ENCODE results near the gene CREBBP. TPM values are rescaled to one million over a fixed set of nuclear protein-coding genes. Genes with fewer than 3 reads are reported as not detected.

Gene CREBBP
- total RNA-seq, 1 experiment from 2014 or later = 11.3 TPM

DNA sequence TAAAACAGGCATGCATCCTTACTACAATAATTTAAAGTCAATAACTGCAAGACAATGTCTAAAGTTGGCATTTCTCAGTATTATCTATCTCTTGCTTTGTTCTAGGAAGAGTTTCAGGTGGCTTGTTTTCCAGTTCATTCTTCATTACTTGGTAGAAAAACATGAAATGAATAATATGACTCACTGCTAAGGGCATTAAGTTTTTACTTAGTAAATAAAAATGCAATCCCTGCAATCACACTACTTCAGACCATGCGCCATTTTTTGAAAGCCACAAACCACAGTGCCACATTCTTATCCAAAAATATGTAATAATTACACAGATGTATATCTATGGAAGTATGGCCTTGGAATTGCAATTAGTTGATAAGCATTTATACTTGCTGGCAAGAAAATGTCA lies 55.4 kb downstream of the CREBBP start:
- peak; percentile 59 for DNase-seq (ENCODE audit: low read depth)

DNA sequence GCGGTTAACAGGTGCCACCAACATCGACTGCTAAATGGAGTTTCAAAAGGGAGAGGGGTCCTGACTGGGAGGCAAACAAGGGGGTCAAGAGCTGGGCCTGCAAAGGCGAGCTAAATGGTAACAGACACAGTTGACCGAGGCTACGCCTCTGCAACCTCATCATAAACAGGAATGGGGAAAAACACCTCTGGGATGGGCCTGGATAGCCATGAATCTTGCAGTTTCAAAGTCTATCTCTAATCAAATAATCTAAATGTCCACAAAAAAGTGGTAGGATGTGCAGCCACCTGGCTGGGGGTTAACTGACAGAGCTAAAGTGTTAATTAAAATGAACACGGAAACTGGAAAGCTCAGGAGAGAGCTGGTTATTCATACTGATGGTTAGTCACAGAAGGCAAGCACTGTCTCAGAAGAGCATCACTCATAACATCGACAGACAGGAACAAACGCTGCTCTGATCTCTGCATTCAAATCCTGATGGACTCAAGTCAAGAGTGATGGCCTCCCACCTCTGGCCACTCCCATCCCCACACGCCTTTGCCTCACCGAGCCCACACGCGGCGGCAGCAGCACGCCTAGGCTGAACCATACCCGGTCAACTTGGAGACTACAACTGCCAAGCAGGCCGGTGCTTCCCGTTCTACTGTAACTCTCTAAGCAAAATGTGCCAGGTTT lies 56.3 kb downstream of the CREBBP start:
- DNase-seq (ENCODE audit: low read depth) = peak; percentile 38

DNA sequence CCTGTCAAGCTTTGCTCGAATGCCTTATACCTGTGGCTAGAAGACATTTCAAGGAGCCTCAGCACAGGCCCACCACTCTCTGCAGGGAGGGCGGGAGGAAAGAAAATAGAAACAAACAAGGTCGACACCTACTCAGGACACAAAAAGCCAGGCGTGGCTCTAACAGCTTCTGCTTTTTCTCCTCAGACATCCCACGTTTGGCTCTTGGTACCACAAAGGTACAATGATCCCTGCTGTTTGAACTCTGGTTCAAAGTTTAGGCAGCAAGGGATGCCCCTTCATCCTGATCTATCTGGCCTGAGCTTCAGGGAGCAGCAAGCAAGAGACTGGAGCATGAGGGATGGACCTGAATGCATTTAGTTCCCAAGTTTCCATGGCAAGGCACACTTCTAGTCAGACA lies 57.1 kb downstream of the CREBBP start:
- DNase-seq (ENCODE audit: low read depth) = no peak

DNA sequence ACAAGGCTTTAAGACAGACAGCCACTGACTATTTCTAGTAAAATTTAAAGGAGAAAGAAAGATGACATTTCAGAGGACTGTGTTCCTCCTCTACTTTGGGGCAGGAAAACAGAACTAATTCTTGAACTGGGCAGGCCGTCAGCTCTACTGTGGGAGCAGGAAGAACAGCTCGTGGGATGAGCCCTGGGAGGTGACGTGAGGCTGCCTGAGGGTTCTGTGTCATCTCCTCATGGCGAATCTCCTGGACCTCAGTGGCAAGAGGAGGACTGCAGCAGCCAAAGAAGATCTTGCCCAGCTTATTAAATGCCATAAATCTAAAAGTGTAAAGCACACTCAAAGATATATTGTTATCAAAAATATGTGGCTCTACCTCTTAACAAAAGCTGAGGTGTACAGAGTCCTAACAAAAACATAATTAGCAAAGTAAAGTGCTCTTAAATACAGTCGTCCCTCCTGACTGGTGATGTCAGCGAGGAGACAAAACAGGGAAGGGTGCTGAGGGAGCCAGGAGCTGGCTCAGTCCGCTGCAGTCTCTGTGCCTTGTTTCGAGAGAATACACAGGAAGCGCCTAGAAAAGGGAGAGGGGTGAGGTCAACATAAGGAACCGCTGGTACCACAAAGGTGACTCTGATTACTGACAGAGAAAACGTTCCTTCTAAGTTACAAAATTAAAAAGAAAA lies 58.0 kb downstream of the CREBBP start:
- no peak for DNase-seq (ENCODE audit: low read depth)

DNA sequence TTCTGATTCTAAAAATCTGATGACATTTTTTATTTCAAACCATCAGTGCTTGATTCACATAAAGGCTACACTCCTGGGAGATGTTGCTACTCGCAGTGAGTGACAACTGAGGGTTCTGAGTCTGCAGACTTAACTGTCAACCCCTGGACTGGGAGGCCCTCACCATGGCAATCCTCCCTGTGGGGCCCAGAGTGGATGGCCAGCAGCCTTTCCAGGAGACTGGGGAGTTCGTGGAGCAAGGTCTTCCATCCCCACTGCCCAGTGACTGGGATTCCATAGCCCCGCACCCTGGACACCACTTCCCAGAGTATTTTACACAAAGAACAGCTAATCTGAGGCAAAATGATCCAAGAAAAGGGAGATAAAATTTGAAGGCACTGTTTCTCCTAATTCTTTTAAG lies 59.3 kb downstream of the CREBBP start:
- no peak for DNase-seq (ENCODE audit: low read depth)

DNA sequence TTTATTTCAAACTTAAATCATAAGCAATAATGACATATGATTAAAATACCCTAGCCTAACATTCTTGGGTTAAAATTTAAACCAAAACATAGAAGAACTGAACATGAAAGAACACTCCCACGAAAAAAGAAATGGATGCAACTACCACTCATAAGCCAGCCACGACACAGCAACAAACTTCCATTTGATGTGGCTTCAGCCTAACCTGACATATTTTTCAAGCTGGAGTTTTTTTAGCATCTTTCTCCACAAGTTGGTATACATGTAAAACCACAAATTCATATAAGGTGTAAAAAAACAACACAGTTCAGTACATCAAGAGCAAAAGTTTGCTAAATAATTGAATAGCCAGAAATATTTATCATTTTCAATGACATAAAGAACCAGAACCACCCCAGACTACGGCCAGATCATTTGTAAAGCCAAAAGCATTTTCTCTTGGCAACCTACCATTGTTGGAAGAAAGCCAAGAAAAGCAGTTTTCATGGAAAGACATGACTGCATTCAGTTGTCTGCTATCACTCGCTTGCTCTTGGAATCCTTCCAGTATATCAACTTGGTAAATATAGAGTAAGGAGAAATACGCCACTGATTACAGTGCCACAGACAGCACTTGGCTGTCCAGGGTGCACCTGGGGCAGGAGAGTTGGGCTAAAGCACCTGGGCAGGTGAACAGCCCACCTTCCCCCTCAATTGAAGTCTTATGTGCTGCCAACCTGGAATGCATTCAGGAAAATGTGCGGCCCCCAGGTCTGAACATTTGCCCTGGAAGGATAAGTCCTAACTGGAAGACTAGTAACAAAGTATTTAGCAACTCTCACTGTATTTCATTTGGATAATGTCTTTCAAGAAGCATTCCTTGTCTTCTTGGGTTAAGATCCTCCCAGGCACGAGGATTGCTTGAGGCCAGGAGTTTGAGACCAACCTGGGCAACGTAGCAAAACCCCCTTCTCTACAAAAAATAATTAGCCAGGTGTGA lies 60.5 kb downstream of the CREBBP start:
- DNase-seq (ENCODE audit: low read depth) = peak; percentile 93

DNA sequence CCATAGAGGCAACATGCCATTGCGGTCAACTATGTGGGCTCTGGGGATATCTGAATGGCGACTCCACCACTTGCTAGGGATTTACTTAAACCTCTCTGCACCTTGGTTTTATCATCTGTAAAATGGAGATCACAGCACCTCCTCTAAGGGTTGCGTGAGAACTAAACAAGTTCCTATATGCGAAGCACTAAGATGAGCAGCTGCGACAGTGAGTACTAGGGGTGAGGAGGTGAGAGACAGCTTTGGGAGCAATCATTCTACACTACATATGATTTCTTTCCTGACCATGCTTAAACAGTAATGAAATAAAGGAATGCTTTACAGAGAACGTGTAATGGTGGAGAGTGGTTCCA lies 61.4 kb downstream of the CREBBP start:
- DNase-seq (ENCODE audit: low read depth) = no peak

DNA sequence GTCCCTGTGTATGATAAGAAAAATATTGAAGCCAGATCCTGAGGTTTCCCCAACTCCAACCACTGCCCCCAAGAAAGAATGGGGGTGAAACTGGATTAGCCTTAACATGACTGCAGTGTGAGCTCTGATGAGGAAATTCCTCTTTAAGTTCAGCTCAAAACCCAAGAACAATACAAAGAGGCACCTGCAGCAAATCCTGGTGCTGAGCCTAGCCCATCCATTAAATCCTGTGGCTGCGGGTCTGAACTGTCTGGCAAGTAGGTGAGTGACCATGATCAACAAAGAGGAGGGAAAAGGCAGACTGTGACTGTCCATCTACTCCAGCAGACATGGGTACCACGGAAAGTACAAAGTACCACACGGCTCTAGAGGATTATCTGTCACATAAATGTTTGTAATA lies 64.2 kb downstream of the CREBBP start:
- DNase-seq (ENCODE audit: low read depth) = no peak

DNA sequence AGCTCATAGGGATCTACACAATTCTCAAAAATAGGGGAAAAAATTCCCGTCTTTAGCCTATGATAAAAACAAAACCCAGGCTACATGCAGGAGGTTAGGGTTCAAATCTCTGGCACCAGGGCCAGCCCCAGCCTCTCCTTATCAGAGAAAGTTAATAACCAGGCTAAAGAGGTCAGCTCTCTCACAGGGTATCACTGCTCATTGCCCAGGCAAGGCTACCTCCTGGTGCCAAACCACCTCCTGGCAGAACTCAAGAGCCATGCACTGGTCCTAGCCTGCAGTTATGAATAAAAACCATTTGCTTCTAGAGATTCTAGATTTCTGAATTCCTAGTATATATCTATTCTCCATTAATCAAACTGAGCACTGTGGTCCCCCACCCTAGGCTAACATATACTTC lies 65.8 kb downstream of the CREBBP start:
- DNase-seq (ENCODE audit: low read depth) = no peak

DNA sequence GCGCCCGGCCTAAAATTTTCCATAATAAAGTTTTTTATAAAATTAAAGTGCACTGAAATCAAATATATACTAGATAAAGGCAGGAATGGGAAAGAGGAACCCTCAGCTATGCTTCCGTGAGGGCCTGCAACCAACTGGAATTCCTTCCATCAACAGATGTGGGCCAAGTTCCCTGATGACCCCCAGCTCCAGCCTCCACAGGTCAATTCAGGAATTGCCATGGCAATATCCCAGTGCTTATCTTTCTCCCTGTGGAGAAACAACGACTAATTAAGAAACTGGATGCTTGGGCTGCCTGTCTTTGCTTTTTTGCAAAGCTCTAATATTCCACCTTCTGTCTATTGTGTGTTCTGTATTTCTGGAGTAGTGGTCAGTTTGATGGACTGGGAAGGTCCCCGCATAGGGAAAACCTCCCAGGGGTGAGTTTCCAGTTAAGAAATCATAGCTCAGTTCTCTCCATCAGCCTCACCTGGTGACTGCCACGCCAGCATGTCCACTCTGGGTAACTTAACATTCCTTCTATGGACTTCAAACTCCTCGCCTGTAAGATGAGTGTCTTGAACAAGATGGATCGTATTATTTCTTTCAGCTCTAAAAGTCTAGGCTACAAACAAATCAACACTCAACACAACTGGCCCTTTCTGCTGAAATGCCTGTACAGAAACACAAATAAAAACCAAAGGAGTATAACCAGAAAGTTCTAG lies 67.9 kb downstream of the CREBBP start:
- no peak for DNase-seq (ENCODE audit: low read depth)

DNA sequence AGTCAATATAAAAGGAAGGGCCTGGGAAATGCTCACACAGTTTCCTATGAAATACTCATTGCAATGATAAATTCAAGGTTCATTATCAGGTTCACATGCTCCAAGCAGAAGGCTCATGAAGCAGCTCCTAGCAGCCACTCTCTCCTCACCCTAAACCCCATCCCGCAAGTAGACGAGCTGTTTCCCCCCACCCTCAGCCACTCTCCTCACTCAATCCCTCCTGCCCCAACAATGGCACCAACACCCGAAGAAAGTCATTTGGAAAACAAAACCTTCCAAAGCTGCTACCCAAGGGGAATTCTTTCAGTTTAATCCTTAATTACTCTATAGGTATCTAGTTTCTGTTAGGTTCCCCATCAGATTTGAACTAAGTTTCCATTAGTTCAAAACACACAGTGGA lies 69.7 kb downstream of the CREBBP start:
- DNase-seq (ENCODE audit: low read depth) = no peak

DNA sequence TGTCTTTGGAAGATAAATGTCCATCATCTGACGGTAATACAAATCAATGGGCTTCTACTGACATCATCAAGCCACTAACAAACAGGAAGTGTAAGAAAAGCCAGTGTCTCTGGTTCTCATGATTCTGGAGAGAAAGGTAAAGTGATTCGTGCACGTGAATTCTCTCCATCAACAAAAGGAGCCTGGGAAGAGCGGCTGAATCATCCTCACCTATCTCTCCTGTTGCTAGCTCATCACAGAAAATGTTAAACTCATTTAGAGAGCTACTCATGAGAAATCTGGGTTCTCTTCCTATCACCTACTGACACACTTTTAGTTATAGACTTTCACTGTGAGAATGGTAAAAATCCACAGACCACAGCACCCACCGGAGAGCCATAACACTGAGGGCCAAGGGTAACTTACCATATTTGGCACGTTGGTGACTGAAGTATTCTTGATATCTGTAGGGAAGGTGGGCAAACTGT lies 70.3 kb downstream of the CREBBP start:
- DNase-seq (ENCODE audit: low read depth) = no peak

DNA sequence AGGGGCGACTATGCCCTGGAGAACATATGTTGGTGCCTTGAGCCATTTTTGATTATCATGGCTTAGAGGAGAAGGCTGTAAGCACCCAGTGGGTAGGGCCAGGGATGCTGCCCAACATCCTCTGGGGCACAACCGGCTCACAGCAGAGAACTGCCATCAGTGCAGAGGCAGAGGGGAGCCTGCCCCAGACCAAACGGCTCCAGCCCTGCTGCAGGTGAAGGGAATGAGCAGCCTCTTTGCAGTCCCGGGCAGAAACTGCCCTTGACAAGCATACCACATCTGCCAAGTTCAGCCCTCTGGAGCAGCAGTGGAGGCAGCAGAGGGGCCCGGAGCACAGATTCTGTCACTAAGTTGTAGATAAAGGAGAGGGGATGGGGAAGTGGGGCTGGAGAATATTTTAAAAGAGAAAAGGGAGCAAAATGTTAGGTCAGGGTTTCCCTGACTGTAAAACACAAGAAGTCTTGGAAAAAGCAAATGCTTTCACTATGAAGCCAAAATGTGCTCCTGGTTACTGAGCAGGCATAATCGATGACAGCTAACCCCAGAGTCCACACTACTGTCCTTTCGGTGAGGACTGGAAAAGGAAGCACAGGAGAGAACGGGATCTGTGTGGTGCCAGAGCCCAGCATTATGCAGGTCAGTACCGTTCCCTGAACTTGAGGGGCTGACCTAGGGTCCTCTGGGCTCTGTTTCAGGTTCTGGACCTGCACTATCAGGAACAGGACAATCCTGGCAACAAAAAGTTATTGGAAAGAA lies 72.0 kb downstream of the CREBBP start:
- DNase-seq (ENCODE audit: low read depth) = no peak

DNA sequence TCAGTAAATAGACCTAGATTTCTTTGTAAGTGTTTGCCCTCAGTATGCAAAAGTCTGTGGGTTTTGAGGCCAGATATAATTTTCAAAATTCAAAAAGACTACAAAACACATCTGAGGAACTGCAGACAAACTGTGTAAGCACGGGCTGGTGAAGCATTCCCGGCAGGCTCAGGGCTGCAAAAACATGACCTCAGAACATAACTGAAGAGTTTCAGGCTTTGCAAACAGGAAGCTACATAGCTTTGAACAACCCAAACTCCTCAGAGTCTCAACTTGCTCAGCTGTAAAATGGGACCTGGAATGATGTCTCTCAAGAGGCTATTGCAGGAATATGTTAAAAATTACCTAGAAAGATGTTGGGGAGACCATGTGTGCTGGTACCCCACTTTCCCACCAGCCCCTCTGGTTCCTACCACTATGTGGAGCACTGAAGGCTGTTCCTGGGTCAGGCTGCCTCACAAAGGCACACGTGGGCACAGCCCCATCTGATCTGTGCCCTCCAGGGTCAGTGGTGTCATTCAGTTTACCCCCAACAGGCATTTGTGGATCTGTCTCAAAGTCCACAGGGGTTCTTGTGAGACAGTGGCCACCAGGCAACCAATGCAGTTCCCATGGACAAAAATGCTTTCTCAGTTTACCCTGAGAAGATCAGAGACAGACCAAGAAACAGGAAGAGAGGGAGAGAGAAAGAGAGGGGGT lies 72.9 kb downstream of the CREBBP start:
- no peak for DNase-seq (ENCODE audit: low read depth)

DNA sequence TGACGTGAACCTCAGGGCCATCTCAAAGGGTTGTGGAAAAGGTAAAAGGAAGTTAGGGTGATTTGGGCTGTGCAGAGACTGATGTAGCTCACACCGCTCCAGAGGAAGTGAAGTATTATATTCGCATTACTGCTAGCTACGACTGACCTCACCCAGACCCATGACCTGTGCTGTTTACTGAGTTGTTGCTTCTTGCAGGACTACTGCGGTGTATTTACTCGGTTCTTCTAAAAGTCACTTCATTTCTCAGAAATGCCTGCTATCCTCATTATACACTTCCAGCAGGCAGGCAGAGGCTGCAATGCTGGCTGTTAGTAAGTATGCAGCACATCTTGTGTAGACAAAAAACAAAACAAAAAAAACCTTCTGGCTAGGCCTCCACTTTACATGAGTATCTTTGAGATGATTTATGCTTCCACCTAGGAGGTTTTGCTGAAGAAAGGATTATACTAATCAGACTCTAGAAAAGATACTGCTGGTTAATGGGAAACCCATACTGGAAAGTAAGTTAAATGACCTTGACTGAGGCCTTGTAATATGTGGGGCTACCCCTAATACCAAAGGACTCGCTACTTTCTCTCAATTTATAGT lies 76.0 kb downstream of the CREBBP start:
- no peak for DNase-seq (ENCODE audit: low read depth)

DNA sequence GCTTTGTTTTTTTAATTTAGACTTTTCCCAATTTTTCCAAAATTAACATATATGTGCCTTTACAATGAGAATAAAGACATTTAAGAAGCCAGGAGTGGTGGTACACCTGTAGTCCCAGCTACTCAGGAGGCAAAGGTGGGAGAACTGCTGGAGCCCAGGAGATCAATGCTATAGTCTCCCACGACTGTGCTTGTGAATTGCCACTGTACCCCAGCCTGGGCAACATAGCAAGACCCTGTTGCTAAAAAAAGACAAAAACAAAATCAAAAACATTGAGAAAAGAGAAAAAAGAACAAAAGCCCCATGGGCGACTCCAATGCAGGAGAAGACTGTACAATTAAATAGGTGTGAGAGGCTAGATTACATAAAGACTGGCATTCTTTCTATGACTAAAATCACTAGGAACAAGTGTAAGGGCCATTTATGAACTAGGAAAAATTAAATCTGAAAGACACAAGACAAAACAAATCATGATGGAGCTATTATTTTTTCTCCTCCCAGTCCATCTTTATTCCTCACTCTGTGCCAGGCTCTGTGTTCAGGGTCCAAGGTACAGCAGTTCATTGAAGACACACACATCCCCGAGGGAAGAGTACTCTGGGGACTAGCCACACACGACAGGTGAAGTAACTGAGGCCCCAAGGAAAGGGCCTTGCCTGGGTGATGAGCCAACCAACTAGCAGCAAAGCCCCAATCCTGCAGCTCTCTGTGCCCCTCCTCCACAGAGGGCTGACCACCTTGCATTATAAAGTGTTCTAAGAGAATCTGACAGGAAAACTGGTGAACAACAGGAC lies 79.8 kb downstream of the CREBBP start:
- DNase-seq (ENCODE audit: low read depth) = no peak

DNA sequence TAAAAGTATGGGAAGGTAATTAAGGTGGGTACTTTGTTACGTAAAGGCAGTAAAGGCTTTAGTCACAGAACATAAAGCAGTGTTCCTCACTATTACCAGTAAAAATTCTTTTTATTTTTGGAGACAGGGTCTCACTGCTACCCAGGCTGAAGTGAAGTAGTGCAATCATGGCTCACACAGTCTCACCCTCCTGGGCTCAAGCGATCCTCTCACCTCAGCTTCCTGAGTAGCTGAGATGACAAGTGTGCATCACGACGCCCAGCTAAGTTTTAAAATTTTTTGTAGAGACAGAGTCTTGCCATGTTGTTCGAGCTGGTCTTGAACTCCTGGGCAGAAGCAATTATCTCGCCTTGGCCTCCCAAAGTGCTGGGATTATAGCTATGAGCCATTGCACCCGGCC lies 80.5 kb downstream of the CREBBP start:
- DNase-seq (ENCODE audit: low read depth) = no peak

DNA sequence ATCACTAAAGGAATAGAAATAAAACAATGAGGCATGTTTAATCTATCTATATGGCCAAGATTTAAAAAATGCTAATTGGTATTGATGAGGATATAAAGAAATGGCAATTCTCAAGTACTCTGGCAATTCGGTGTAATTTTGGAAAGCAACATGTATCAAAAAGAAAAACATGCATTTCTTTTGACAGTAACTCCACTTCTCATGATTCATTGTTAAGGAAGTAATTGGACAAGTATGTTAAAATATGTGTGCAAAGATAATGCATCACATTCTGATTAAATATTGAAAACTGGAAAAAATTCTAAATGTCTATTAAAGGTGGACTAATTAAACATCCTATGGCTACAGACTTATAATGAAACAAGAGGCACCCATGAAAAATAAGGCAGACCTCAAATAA lies 81.2 kb downstream of the CREBBP start:
- no peak for DNase-seq (ENCODE audit: low read depth)

DNA sequence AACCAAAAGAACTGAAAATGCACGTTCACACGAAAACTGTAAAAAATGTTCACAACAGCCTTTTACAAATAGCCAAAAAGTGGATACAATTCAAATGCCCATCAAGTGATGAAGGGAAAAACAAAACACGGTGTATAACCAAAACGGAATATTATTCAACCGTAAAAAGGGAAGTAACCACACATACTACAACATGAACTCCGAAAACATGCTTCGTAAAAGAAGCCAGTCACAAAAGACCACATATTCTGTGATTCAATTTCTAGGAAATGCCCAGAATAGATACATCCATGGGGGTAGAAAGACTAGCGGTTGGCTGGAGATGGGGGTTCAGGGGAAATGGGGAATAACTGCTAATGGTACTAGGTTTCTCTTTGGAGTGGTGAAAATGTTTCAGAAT lies 81.7 kb downstream of the CREBBP start:
- DNase-seq (ENCODE audit: low read depth) = no peak
